Right renal cortex interstitium (tissue), 3 donors: ENCODE measurements around the gene MCC. TPM values are rescaled to one million over a fixed set of nuclear protein-coding genes. Genes with fewer than 3 reads are reported as not detected.

ENCODE experiments used
- DNase-seq, 3 donors: peaks; one replicate each; pipeline ENCODE4 v3.0.0-alpha.2; 2013; ENCODE audit warnings: low read depth in 3 of 3, low spot score in 2 of 3
- polyA plus RNA-seq, 3 donors: library from polyadenylated mRNA; unstranded; fragments of 120-200 nt; gene quantifications; one replicate each; pipeline ENCODE4 v1.2.1, GENCODE V29; 2013; ENCODE audit not compliant: insufficient read length in 3 of 3

Gene MCC
- polyA plus RNA-seq, 3 donors, result 27.5 to 32.1 (median 31.6) TPM

- DNase-seq, result no peak
Measured at GRCh38 chr5:113232221-113232620, 256.0 kb downstream of the MCC start.

GRCh38 chr5:113231653-113232000, 256.6 kb downstream of the MCC start:
- DNase-seq, result no peak

- no peak for DNase-seq
Measured at GRCh38 chr5:113230711-113231652, 257.3 kb downstream of the MCC start.

- no peak for DNase-seq
Measured at GRCh38 chr5:113227798-113228197, 260.5 kb downstream of the MCC start.

- no peak for DNase-seq
Measured at GRCh38 chr5:113226116-113226736, 262.0 kb downstream of the MCC start.

DNA sequence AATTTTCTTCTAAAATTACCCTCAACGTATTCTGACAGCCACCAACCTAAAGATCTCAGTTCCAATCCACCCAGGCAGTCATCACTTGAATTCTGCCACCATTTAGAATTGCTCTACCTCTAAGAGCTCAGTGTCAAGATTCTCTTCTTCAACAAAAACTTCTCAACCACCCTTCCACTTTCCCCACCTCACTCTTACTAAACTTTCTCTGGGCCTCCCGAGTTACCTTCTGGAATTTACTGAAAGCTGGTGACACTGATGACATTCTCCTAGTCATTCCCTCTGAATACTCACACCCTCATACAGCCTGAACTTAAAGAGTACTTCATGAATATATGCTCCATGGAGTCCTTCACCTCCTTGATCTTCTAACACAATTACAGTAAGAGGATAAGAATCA, 263.0 kb downstream of the MCC start:
- DNase-seq, result no peak

DNA sequence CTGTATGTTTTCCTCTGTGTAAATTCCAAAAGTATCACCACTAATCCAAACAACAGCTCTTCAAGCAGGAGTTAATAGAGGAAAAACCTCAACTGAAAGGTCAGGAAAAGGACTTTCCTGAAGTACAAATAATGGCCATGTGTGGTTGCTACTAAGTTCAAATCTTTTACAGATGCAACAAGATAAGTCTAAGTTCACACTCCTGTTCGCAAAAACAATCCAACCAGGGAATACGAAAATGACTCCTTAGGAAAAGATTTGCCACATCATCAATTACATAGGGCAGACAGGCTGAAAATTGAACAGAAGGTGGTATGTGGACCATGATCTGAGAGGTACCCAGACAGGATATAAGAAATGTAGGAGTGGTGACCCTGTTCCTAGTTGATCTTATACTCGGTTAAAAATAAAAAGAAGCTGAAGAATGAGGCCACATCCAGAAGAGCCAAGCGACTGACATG, 263.6 kb downstream of the MCC start:
- DNase-seq, result no peak

DNA sequence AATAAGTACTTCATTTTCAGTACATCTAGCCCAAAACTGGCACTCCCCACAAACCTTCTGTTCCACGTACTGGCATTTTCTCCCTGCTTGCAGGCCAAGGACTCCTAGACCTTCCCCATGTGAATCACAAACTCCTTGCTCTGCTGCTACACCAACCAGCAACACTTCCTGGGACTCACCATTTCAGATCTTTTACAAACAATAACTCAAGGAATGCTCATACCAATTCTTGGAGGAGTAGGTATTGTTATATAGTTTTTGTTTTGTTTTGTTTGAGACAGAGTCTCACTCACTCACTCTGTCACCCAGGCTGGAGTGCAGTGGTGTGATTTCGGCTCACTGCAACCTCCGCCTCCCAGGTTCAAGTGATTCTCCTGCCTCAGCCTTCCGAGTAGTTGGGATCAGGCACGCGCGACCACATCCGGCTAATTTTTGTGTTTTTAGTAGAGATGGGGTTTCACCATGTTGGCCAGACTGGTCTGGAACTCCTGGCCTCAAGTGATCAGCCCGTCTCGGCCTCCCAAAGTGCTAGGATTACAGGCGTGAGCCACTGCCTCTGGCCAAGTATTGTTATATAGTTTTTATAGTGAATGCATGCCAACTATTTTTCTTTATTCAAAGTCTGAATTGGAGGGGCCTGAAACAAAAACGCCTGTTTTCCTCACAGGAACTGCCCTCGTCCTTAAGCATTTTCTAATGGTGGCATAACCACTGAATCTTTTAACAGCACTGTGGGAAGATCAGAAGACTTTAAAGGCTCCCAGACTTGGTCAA, 264.2 kb downstream of the MCC start:
- DNase-seq, result no peak

GRCh38 chr5:113223315-113223714, 264.9 kb downstream of the MCC start:
- DNase-seq, result no peak

DNA sequence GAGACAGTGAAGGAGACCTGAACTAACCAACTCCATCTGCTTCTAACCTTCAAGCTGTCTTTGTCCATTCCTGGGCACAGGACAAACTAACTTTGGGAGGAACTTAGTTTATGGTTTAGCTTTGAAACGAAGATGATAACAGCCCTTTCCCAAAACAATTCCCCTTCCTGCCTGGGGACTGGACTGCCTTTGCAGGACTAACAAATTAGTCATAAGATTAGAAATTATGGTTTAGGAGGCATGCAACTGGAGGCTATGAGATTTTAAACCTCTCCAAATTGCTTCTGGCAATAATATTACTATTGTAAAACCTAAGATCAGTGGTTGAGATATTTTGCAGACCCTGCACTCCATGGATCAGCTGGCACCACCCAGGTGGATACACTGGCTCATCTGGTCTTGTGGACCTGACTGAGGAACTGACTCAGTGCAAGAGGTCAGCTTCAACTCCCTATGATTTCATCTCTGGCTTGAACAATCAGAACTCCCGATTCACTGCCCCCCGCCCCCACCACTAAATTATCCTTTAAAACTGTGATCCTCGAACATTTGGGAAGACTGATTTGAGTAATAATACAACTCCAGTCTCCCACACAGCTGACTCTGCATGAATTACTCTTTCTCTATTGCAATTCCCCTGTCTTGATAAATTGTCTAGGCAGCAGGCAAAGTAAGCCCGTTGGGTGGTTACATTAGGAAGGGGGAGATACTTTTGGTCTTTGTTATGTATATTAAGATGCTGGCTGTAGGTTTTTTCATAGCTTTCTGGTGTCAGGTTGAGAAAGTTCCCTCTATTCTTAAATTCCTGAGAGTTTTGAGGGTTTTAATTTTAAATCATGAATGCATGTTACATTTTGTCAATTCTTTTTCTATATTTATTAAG, 266.7 kb downstream of the MCC start:
- no peak for DNase-seq

- DNase-seq, result no peak
Measured at GRCh38 chr5:113219695-113220094, 268.6 kb downstream of the MCC start.

GRCh38 chr5:113218906-113219517, 269.2 kb downstream of the MCC start:
- DNase-seq, result no peak

- no peak for DNase-seq
Measured at GRCh38 chr5:113218200-113218599, 270.1 kb downstream of the MCC start.

GRCh38 chr5:113217619-113218184, 270.6 kb downstream of the MCC start:
- DNase-seq, result no peak

GRCh38 chr5:113216545-113216944, 271.7 kb downstream of the MCC start:
- no peak for DNase-seq

GRCh38 chr5:113215401-113216060, 272.7 kb downstream of the MCC start:
- DNase-seq, result no peak

- no peak for DNase-seq
Measured at GRCh38 chr5:113214606-113215323, 273.5 kb downstream of the MCC start.
